Anterior cingulate cortex (tissue), 58 donors: ENCODE measurements around the gene AIG1.

Source experiments
- DNase-seq, 58 donors: peaks; one replicate each; lab custom pipeline; 2025; lab: John Stamatoyannopoulos, UW

Gene AIG1

GRCh38 chr6:143252961-143253360 is 192.3 kb downstream of the AIG1 start:
- DNase-seq, result no peak

- DNase-seq, result no peak
Observed at GRCh38 chr6:143253586-143253985, 192.9 kb downstream of the AIG1 start.

GRCh38 chr6:143258945-143259344 is 198.3 kb downstream of the AIG1 start:
- no peak for DNase-seq

- no peak for DNase-seq
Observed at GRCh38 chr6:143260857-143261256, 200.2 kb downstream of the AIG1 start.

GRCh38 chr6:143261899-143262436 is 201.3 kb downstream of the AIG1 start:
- no peak for DNase-seq

- no peak for DNase-seq
Observed at GRCh38 chr6:143262859-143263258, 202.2 kb downstream of the AIG1 start.

- no peak for DNase-seq
Observed at GRCh38 chr6:143264379-143264778, 203.7 kb downstream of the AIG1 start.

- no peak for DNase-seq
Observed at GRCh38 chr6:143264986-143265764, 204.5 kb downstream of the AIG1 start.

- DNase-seq, result no peak
Observed at GRCh38 chr6:143267760-143268159, 207.1 kb downstream of the AIG1 start.

- DNase-seq, result no peak
Observed at GRCh38 chr6:143268439-143268838, 207.8 kb downstream of the AIG1 start.

GRCh38 chr6:143270026-143270425 is 209.3 kb downstream of the AIG1 start:
- DNase-seq, result no peak

- DNase-seq, result peak in 14 of 58 donors; percentile 2 to 38 (median 6)
Observed at GRCh38 chr6:143271024-143271423, 210.3 kb downstream of the AIG1 start.

GRCh38 chr6:143276436-143276835 is 215.7 kb downstream of the AIG1 start:
- DNase-seq, result no peak

- no peak for DNase-seq
Observed at GRCh38 chr6:143279385-143279784, 218.7 kb downstream of the AIG1 start.

GRCh38 chr6:143283887-143284645 is 223.4 kb downstream of the AIG1 start:
- DNase-seq, result no peak

GRCh38 chr6:143286251-143286795 is 225.6 kb downstream of the AIG1 start:
- DNase-seq, result no peak

- DNase-seq, result no peak
Observed at GRCh38 chr6:143288923-143289322, 228.2 kb downstream of the AIG1 start.

GRCh38 chr6:143290206-143290605 is 229.5 kb downstream of the AIG1 start:
- DNase-seq, result no peak

GRCh38 chr6:143293523-143293922 is 232.8 kb downstream of the AIG1 start:
- DNase-seq, result no peak

GRCh38 chr6:143294265-143294860 is 233.7 kb downstream of the AIG1 start:
- no peak for DNase-seq

- DNase-seq, result no peak
Observed at GRCh38 chr6:143295932-143296331, 235.2 kb downstream of the AIG1 start.
